ENCODE results near the gene SLC66A3. TPM values are rescaled to one million over a fixed set of nuclear protein-coding genes. Genes with fewer than 3 reads are reported as not detected.

Gene SLC66A3
- total and polyA plus RNA-seq, 2 experiments from 2014 or later: 34.9 to 46.8 TPM

DNA sequence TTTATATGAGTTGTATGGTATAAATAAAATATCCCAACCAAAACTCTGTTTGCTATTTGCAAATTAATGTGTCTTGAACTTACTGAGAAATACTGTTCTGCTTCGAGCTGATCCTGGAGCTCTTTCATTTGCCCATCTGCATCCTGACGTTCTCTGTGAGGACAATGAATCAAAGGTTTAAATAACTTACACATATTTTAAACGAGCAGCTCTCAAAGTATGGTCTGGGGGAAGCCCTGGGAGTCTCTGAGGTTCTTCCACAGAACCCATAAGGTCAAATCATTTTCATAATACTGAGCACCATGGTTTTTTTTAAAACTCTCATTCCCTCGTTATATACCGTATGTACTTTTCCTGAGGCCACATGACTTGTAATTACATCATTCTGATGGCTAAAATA is 46.7 kb downstream of the SLC66A3 start:
- TF ChIP-seq EZH2phosphoT487 (IDR thresholded peaks at IDR 0.05; ENCODE audit: insufficient read depth, low read depth) (no peak), EZH2 (IDR thresholded peaks at IDR 0.05; ENCODE audit: insufficient read depth, poor library complexity, severe bottlenecking) (no peak)
- 91 to 92% methylated on average over 5 of the region's 5 CpGs for WGBS, 2 experiments (ENCODE audit: low coverage in 1 of 2, low lambda C conversion rate in 2 of 2, missing lambda C conversion rate in 2 of 2)

DNA sequence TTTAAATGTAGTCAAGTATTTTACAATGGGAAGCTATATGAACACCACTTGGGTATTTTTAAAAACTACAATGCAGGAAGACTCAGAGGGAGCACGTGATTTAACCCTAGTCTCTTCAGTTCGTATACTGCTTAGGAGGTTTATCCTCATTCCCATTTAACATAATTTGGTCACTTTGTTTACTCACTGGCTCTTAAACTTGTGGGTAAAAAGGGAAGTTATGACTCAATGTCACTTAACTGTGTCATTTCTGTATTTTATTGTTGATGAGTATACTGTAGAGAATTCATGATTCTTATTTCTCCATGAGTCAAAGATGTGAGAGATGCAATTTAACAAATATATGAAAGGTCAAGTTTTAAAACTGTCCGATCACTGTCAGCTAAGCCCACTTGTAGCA is 48.2 kb downstream of the SLC66A3 start:
- WGBS, 2 experiments (ENCODE audit: low coverage in 1 of 2, low lambda C conversion rate in 2 of 2, missing lambda C conversion rate in 2 of 2): 5 to 6% methylated on average over 3 of the region's 3 CpGs
- Histone ChIP-seq H3K9me2 (ENCODE audit: insufficient read depth) (no peaks in the 10 kb centered on the region), H3K27me3 (replicated peaks; ENCODE audit: insufficient read depth) (no peaks in the 10 kb centered on the region), H3K4me3 (peak overlapping the region; percentile 28; the same call in 1 of the 2 replicates), H3K36me3 (ENCODE audit: low read depth) (peaks cover 43% of the 10 kb centered on the region), H2AFZ (no peak overlapping the region), H3F3A (ENCODE audit: insufficient read depth) (peaks cover 22% of the 10 kb centered on the region), H3K4me2 (ENCODE audit: unreplicated experiment) (peak overlapping the region; percentile 48), H3K79me2 (ENCODE audit: insufficient read depth) (no peaks in the 10 kb centered on the region), H3K27ac (peak overlapping the region; percentile 51), H3K9me3 (ENCODE audit: low read depth) (no peaks in the 10 kb centered on the region), H4K20me1 (ENCODE audit: insufficient read depth) (no peaks in the 10 kb centered on the region), H3K4me1 (ENCODE audit: insufficient read depth) (peaks cover 20% of the 10 kb centered on the region), H3K9ac (no peak overlapping the region)
- in situ Hi-C loops (cut with MboI): no loop called here
- 0 out of 2 replicates have a peak, but pooled peaks have one; percentile 63 for TF ChIP-seq EZH2phosphoT487 (IDR thresholded peaks at IDR 0.05; ENCODE audit: insufficient read depth, low read depth)
- TF ChIP-seq EZH2 (IDR thresholded peaks at IDR 0.05; ENCODE audit: insufficient read depth, poor library complexity, severe bottlenecking): no peak
- DNase-seq: peak; percentile 87

More for the DNA sequence above, 46.7 kb downstream of the SLC66A3 start:
- in situ Hi-C loops (cut with MboI): no loop called here
- Histone ChIP-seq H3K27me3 (replicated peaks; ENCODE audit: insufficient read depth) (no peaks in the 10 kb centered on the region), H3K9me2 (ENCODE audit: insufficient read depth) (no peaks in the 10 kb centered on the region), H2AFZ (no peak overlapping the region), H3K9me3 (ENCODE audit: low read depth) (no peaks in the 10 kb centered on the region), H3K4me3 (no peak overlapping the region), H3K27ac (no peak overlapping the region), H3K79me2 (ENCODE audit: insufficient read depth) (no peaks in the 10 kb centered on the region), H3F3A (ENCODE audit: insufficient read depth) (peaks cover 22% of the 10 kb centered on the region), H3K9ac (no peak overlapping the region), H3K36me3 (ENCODE audit: low read depth) (peaks cover 47% of the 10 kb centered on the region), H3K4me1 (ENCODE audit: insufficient read depth) (peaks cover 20% of the 10 kb centered on the region), H3K4me2 (ENCODE audit: unreplicated experiment) (no peak overlapping the region), H4K20me1 (ENCODE audit: insufficient read depth) (no peaks in the 10 kb centered on the region)
- DNase-seq: no peak

DNA sequence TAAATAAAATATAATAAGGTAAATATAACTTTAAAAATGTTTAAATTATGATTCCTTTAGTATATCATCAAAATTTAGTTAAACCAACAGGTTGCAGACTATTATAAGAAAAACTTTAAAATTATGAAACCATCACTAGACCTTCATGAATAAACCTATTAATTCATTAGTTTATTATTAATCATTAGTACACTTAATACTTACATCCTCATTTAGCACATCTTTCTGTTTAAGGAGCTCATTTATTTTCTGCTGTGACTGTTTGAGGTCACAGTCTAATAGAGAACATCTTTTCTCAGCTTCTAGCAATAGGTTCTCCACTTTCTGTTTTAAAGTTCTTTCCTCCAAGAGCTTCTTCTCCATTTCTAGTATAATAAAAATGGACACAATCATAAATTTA is 52.8 kb downstream of the SLC66A3 start:
- TF ChIP-seq EZH2phosphoT487 (IDR thresholded peaks at IDR 0.05; ENCODE audit: insufficient read depth, low read depth) (no peak), EZH2 (IDR thresholded peaks at IDR 0.05; ENCODE audit: insufficient read depth, poor library complexity, severe bottlenecking) (no peak)
- Histone ChIP-seq H3K4me3 (no peak overlapping the region), H3K27ac (no peak overlapping the region), H3K9me3 (ENCODE audit: low read depth) (no peaks in the 10 kb centered on the region), H3F3A (ENCODE audit: insufficient read depth) (peaks cover 27% of the 10 kb centered on the region), H3K4me1 (ENCODE audit: insufficient read depth) (peaks cover 23% of the 10 kb centered on the region), H3K79me2 (ENCODE audit: insufficient read depth) (no peaks in the 10 kb centered on the region), H3K27me3 (replicated peaks; ENCODE audit: insufficient read depth) (no peaks in the 10 kb centered on the region), H2AFZ (no peak overlapping the region), H3K9ac (no peak overlapping the region), H3K4me2 (ENCODE audit: unreplicated experiment) (no peak overlapping the region), H3K36me3 (ENCODE audit: low read depth) (peaks cover 18% of the 10 kb centered on the region), H3K9me2 (ENCODE audit: insufficient read depth) (no peaks in the 10 kb centered on the region), H4K20me1 (ENCODE audit: insufficient read depth) (peaks cover 4% of the 10 kb centered on the region; the same call in 1 of the 2 replicates)
- in situ Hi-C loops (cut with MboI): no loop called here
- DNase-seq: no peak

DNA sequence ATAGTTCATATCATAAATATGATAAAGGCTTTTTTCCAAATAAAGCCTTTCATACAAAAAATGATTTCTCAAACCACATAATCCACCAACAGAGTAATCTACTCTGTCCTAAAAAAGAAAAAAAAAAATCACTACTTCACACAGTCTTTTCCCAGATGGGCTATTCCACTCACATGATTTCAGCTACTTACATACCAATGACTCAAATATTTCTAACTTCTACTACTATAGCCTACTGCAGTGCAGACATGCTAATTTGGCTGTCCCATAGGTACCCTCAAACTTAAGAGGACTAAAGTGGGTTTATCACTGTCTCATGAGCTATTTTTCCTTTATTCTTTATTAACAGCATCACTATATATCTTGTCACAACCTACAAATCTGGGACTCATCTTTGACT is 57.4 kb downstream of the SLC66A3 start:
- H3K4me1 ChIP-seq (ENCODE audit: insufficient read depth): peaks cover 28% of the 10 kb centered on the region
- in situ Hi-C loops (cut with MboI): no loop called here
- no peak overlapping the region for H2AFZ ChIP-seq
- TF ChIP-seq EZH2phosphoT487 (IDR thresholded peaks at IDR 0.05; ENCODE audit: insufficient read depth, low read depth) (no peak), EZH2 (IDR thresholded peaks at IDR 0.05; ENCODE audit: insufficient read depth, poor library complexity, severe bottlenecking) (no peak)
- H3K27me3 ChIP-seq (replicated peaks; ENCODE audit: insufficient read depth): no peaks in the 10 kb centered on the region
- no peak overlapping the region for H3K4me3 ChIP-seq
- DNase-seq: peak; percentile 37
- peaks cover 28% of the 10 kb centered on the region for H3F3A ChIP-seq (ENCODE audit: insufficient read depth)
- H3K36me3 ChIP-seq (ENCODE audit: low read depth): peaks cover 34% of the 10 kb centered on the region
- H3K9me2 ChIP-seq (ENCODE audit: insufficient read depth): no peaks in the 10 kb centered on the region
- H3K9ac ChIP-seq: no peak overlapping the region
- no peaks in the 10 kb centered on the region for H3K9me3 ChIP-seq (ENCODE audit: low read depth)
- no peaks in the 10 kb centered on the region for H3K79me2 ChIP-seq (ENCODE audit: insufficient read depth)
- peak overlapping the region; percentile 1 for H3K4me2 ChIP-seq (ENCODE audit: unreplicated experiment)
- peaks cover 4% of the 10 kb centered on the region; the same call in 1 of the 2 replicates for H4K20me1 ChIP-seq (ENCODE audit: insufficient read depth)
- H3K27ac ChIP-seq: no peak overlapping the region

DNA sequence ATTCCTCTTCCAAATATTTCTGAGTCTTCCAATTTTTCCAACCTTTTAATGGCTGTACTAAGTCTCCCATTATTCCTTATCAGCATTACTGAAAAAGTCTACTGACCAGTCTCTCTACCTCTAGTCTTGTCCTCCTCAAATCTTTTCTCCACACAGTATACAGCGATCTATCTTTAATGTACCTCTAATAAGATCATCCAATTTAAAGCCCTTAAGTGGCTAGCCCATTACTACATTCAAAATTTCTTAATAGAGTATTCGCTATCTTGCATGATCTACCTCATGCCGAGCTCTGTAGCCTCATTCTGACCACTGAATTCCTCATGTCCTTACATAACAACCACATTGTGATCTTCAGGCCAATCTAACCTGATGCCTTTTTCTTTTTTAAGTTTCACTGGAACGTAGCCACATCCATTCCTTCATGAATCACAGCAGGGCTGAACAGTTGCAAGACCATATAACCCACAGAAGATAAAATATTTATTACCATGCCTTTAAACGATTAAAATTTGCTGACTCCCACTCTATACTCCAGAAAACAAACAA is 57.9 kb downstream of the SLC66A3 start:
- in situ Hi-C loops (cut with MboI): no loop called here
- Histone ChIP-seq H3K79me2 (ENCODE audit: insufficient read depth) (no peaks in the 10 kb centered on the region), H3K4me3 (no peak overlapping the region), H3K9me3 (ENCODE audit: low read depth) (no peaks in the 10 kb centered on the region), H3K9ac (no peak overlapping the region), H3K36me3 (ENCODE audit: low read depth) (peaks cover 32% of the 10 kb centered on the region), H3K27me3 (replicated peaks; ENCODE audit: insufficient read depth) (no peaks in the 10 kb centered on the region), H3F3A (ENCODE audit: insufficient read depth) (peaks cover 30% of the 10 kb centered on the region), H3K4me1 (ENCODE audit: insufficient read depth) (peaks cover 28% of the 10 kb centered on the region), H3K9me2 (ENCODE audit: insufficient read depth) (no peaks in the 10 kb centered on the region), H3K4me2 (ENCODE audit: unreplicated experiment) (peak overlapping the region; percentile 41), H2AFZ (no peak overlapping the region), H4K20me1 (ENCODE audit: insufficient read depth) (peaks cover 4% of the 10 kb centered on the region; the same call in 1 of the 2 replicates), H3K27ac (peak overlapping the region; percentile 41; the same call in 1 of the 2 replicates)
- TF ChIP-seq EZH2 (IDR thresholded peaks at IDR 0.05; ENCODE audit: insufficient read depth, poor library complexity, severe bottlenecking) (no peak), EZH2phosphoT487 (IDR thresholded peaks at IDR 0.05; ENCODE audit: insufficient read depth, low read depth) (no peak)
- DNase-seq: peak; percentile 73
- 56 to 60% methylated on average over 5 of the region's 5 CpGs for WGBS, 2 experiments (ENCODE audit: low coverage in 1 of 2, low lambda C conversion rate in 2 of 2, missing lambda C conversion rate in 2 of 2)

Measured in GM23248 (cell line).